H1 (cell line): ENCODE results near the gene ANGPTL5. TPM values are rescaled to one million over a fixed set of nuclear protein-coding genes. Genes with fewer than 3 reads are reported as not detected.

ENCODE experiments used
- CTCF ChIA-PET: fragments of 300-600 bp; sonication (Branson Sonifier 250); formaldehyde crosslinking; loops from one replicate; lab custom pipeline; 2021; ENCODE audit not compliant: partially characterized antibody; lab: Charles Lee
- POLR2A ChIA-PET: fragments of 300-600 bp; sonication (Branson Sonifier 250); formaldehyde crosslinking; loops from one replicate; lab custom pipeline; 2021; ENCODE audit warnings: inconsistent platforms; ENCODE audit not compliant: partially characterized antibody; lab: Charles Lee
- DNase-seq, 2 experiments: peaks; one replicate each; pipeline versions ENCODE4 v3.0.0 to v3.0.0-alpha.2; 2010 to 2022; ENCODE audit warnings: low spot score in 2 of 2, low read depth in 1 of 2, mixed read lengths in 1 of 2
- FAIRE-seq: peaks from 2 replicates; lab custom pipeline; 2011; peaks lifted over from hg19 to GRCh38; lab: Jason Lieb, UNC
- H2AFZ ChIP-seq: 2 replicates; pipeline ENCODE4 v1.8.1; 2012; ENCODE audit warnings: low read length, inconsistent platforms
- H2AK5ac ChIP-seq: 2 replicates; pipeline ENCODE4 v1.6.1; 2013; ENCODE audit warnings: low read depth, low read length
- H2BK120ac ChIP-seq: replicated peaks from 2 replicates; pipeline ENCODE3; 2013; ENCODE audit warnings: low read depth, low read length, inconsistent platforms
- H2BK12ac ChIP-seq: 2 replicates; pipeline ENCODE4 v1.6.1; 2013; ENCODE audit warnings: low read depth, low read length
- H2BK15ac ChIP-seq: 2 replicates; pipeline ENCODE4 v1.6.1; 2013; ENCODE audit warnings: low read length
- H2BK20ac ChIP-seq: 2 replicates; pipeline ENCODE4 v1.6.1; 2013; ENCODE audit warnings: low read length
- H2BK5ac ChIP-seq: 2 replicates; pipeline ENCODE4 v1.6.1; 2013; ENCODE audit warnings: low read depth, low read length
- H3K14ac ChIP-seq: 2 replicates; pipeline ENCODE4 v1.6.1; 2013; ENCODE audit warnings: inconsistent platforms; ENCODE audit not compliant: insufficient read length
- H3K18ac ChIP-seq: 2 replicates; pipeline ENCODE4 v1.6.1; 2013; ENCODE audit warnings: low read length; ENCODE audit errors: extremely low read depth
- H3K23ac ChIP-seq: 2 replicates; pipeline ENCODE4 v1.6.1; 2013; ENCODE audit warnings: inconsistent platforms; ENCODE audit not compliant: insufficient read length
- H3K23me2 ChIP-seq: 2 replicates; pipeline ENCODE4 v1.6.1; 2013; ENCODE audit warnings: low read depth, low read length
- H3K27ac ChIP-seq: 2 replicates; pipeline ENCODE4 v1.6.1; 2011; ENCODE audit warnings: low read depth, low read length, inconsistent platforms
- H3K27me3 ChIP-seq, 4 experiments: replicated peaks in 1 of 4; 1 replicate in 1 of 4; 2 replicates in 3 of 4; pipeline versions ENCODE4 v1.6.1 to v1.8.1; 2011 to 2013; ENCODE audit warnings: low read length in 3 of 4, mild to moderate bottlenecking in 3 of 4, inconsistent platforms in 2 of 4, mixed read lengths in 2 of 4, moderate library complexity in 1 of 4; ENCODE audit not compliant: control insufficient read depth in 3 of 4, insufficient read depth in 3 of 4; ENCODE audit errors: extremely low read depth in 1 of 4
- H3K36me3 ChIP-seq, 4 experiments: 2 replicates each; pipeline versions ENCODE4 v1.6.1 to v1.8.1; 2011 to 2013; ENCODE audit warnings: mild to moderate bottlenecking in 4 of 4, low read length in 3 of 4, moderate library complexity in 2 of 4, control low read depth in 1 of 4, inconsistent platforms in 1 of 4; ENCODE audit not compliant: insufficient read depth in 4 of 4, control insufficient read depth in 2 of 4
- H3K4ac ChIP-seq: replicated peaks from 2 replicates; pipeline ENCODE3; 2013; ENCODE audit warnings: low read length, low read depth, mixed read lengths, inconsistent platforms; ENCODE audit not compliant: insufficient read length
- H3K4me1 ChIP-seq, 4 experiments: replicated peaks in 1 of 4; 1 replicate in 1 of 4; 2 replicates in 3 of 4; pipeline versions ENCODE4 v1.6.1 to v1.8.1; 2011 to 2013; ENCODE audit warnings: low read length in 3 of 4, inconsistent platforms in 2 of 4, mixed read lengths in 1 of 4; ENCODE audit not compliant: insufficient read depth in 4 of 4, control insufficient read depth in 3 of 4
- H3K4me2 ChIP-seq, 2 experiments: 2 replicates each; pipeline versions ENCODE4 v1.6.1 to v1.8.1; 2011 to 2013; ENCODE audit warnings: low read depth in 2 of 2, low read length in 2 of 2, control low read depth in 1 of 2, inconsistent platforms in 1 of 2, mild to moderate bottlenecking in 1 of 2; ENCODE audit not compliant: insufficient read depth in 1 of 2
- H3K4me3 ChIP-seq, 4 experiments: fragments of 200-600, 300-600 bp in 1 of 4; sonication (generic), shearing (Covaris generic), sonication (Bioruptor Twin) in 1 of 4; 2 replicates each; pipeline versions ENCODE4 v1.5.1 to v1.8.1; 2011 to 2016; ENCODE audit warnings: low read length in 4 of 4, low read depth in 3 of 4, control low read depth in 2 of 4, inconsistent platforms in 2 of 4, mild to moderate bottlenecking in 2 of 4, mixed read lengths in 1 of 4, moderate library complexity in 1 of 4; ENCODE audit not compliant: insufficient read depth in 2 of 4; ENCODE audit errors: extremely low read depth in 1 of 4
- H3K56ac ChIP-seq: replicated peaks from 2 replicates; pipeline ENCODE3; 2013; ENCODE audit warnings: low read depth, mild to moderate bottlenecking, mixed read lengths, low read length, inconsistent platforms; ENCODE audit not compliant: insufficient read length
- H3K79me1 ChIP-seq: 2 replicates; pipeline ENCODE4 v1.6.1; 2013; ENCODE audit warnings: low read depth, low read length, control low read depth
- H3K79me2 ChIP-seq, 2 experiments: 2 replicates each; pipeline versions ENCODE4 v1.6.1 to v1.8.1; 2012 to 2013; ENCODE audit warnings: low read length in 2 of 2, mild to moderate bottlenecking in 2 of 2, inconsistent platforms in 1 of 2; ENCODE audit not compliant: insufficient read depth in 2 of 2, control insufficient read depth in 1 of 2
- H3K9ac ChIP-seq, 4 experiments: replicated peaks in 1 of 4; 1 replicate in 1 of 4; 2 replicates in 3 of 4; pipeline versions ENCODE4 v1.6.1 to v1.8.1; 2011 to 2013; ENCODE audit warnings: low read depth in 3 of 4, low read length in 3 of 4, control low read depth in 2 of 4, mild to moderate bottlenecking in 2 of 4, moderate library complexity in 2 of 4, inconsistent platforms in 1 of 4; ENCODE audit errors: extremely low read depth in 1 of 4
- H3K9me3 ChIP-seq, 2 experiments: 2 replicates each; pipeline versions ENCODE4 v1.6.1 to v1.8.1; 2012 to 2013; ENCODE audit warnings: mild to moderate bottlenecking in 2 of 2, moderate library complexity in 2 of 2, control low read depth in 1 of 2, inconsistent platforms in 1 of 2, low read depth in 1 of 2, low read length in 1 of 2, mixed read lengths in 1 of 2; ENCODE audit not compliant: insufficient read depth in 2 of 2
- H4K20me1 ChIP-seq, 2 experiments: replicated peaks in 1 of 2; 2 replicates each; pipeline versions ENCODE3 to v1.8.1; 2011 to 2013; ENCODE audit warnings: inconsistent platforms in 2 of 2, low read length in 2 of 2, mild to moderate bottlenecking in 1 of 2; ENCODE audit not compliant: insufficient read depth in 2 of 2, control insufficient read depth in 1 of 2
- H4K5ac ChIP-seq: 2 replicates; pipeline ENCODE4 v1.6.1; 2013; ENCODE audit warnings: low read length, low read depth, mixed read lengths, inconsistent platforms; ENCODE audit not compliant: insufficient read length
- H4K8ac ChIP-seq: 2 replicates; pipeline ENCODE4 v1.8.0; 2013; ENCODE audit warnings: mild to moderate bottlenecking, moderate library complexity, low read length, inconsistent platforms; ENCODE audit not compliant: insufficient read depth; ENCODE audit errors: extremely low read depth
- H4K91ac ChIP-seq: replicated peaks from 2 replicates; pipeline ENCODE3; 2013; ENCODE audit warnings: low read length, mixed read lengths, inconsistent platforms; ENCODE audit not compliant: insufficient read length
- ATF2 ChIP-seq: IDR thresholded peaks from 2 replicates; pipeline ENCODE4 v1.6.1; 2012; ENCODE audit warnings: low read length, inconsistent platforms
- ATF3 ChIP-seq: IDR thresholded peaks from 2 replicates; pipeline ENCODE4 v1.6.1; 2011; ENCODE audit warnings: low read depth, mild to moderate bottlenecking, low read length; ENCODE audit not compliant: insufficient read depth
- CHD2 ChIP-seq: IDR thresholded peaks from 2 replicates; pipeline ENCODE4 v1.6.1; 2012; ENCODE audit warnings: low read length, improper control_type of control experiment
- EGR1 ChIP-seq: IDR thresholded peaks from 2 replicates; pipeline ENCODE4 v1.6.1; 2011; ENCODE audit warnings: low read depth, low read length, borderline replicate concordance
- JUN ChIP-seq: IDR thresholded peaks from 2 replicates; pipeline ENCODE4 v1.6.1; 2011; ENCODE audit warnings: low read depth, mild to moderate bottlenecking, improper control_type of control experiment, low read length
- KDM4A ChIP-seq: IDR thresholded peaks from one replicate; pipeline ENCODE4 v1.7.1; 2012; ENCODE audit warnings: low read depth, mild to moderate bottlenecking, moderate library complexity, low read length, inconsistent platforms; ENCODE audit not compliant: severe bottlenecking
- MAFK ChIP-seq: IDR thresholded peaks from 2 replicates; pipeline ENCODE4 v1.6.1; 2012; ENCODE audit warnings: low read depth, mild to moderate bottlenecking, improper control_type of control experiment, low read length
- NRF1 ChIP-seq: IDR thresholded peaks from 2 replicates; pipeline ENCODE4 v1.6.1; 2011; ENCODE audit warnings: mild to moderate bottlenecking, low read depth, low read length, improper control_type of control experiment
- POLR2AphosphoS5 ChIP-seq: IDR thresholded peaks from 2 replicates; pipeline ENCODE4 v1.6.1; 2011; ENCODE audit warnings: low read depth, low read length
- RXRA ChIP-seq: IDR thresholded peaks from 2 replicates; pipeline ENCODE4 v1.6.1; 2011; ENCODE audit warnings: low read depth, mild to moderate bottlenecking, low read length, moderate library complexity; ENCODE audit not compliant: insufficient read depth
- USF2 ChIP-seq: IDR thresholded peaks from 2 replicates; pipeline ENCODE4 v1.6.1; 2011; ENCODE audit warnings: low read length, improper control_type of control experiment
- WGBS, 2 experiments: shearing (Covaris generic) in 1 of 2; methylation state at CpG; one replicate each; pipeline versions ENCODE4 v1.1.6 to v1.1.7; 2013 to 2015; ENCODE audit warnings: low lambda C conversion rate in 2 of 2, mixed read lengths in 2 of 2, inconsistent platforms in 1 of 2, low coverage in 1 of 2, missing lambda C conversion rate in 1 of 2; ENCODE audit not compliant: insufficient replicate concordance in 2 of 2, insufficient coverage in 1 of 2, insufficient read length in 1 of 2; ENCODE audit errors: extremely low coverage in 1 of 2, missing lambda C conversion rate in 1 of 2; 5-methylcytosine and 5-hydroxymethylcytosine counted together
- polyA plus RNA-seq, 7 experiments: library from polyadenylated mRNA; depleted of rRNA in 3 of 7; stranded (reverse) in 5 of 7; unstranded in 2 of 7; fragments of >200 nt in 5 of 7; fragments of 200-250 nt in 2 of 7; gene quantifications; 1 replicate in 5 of 7; 2 replicates in 1 of 7; 4 replicates in 1 of 7; pipeline versions ENCODE4 v1.2.1 to v1.2.3, GENCODE V29; 2011 to 2013; ENCODE audit warnings: missing spikeins in 2 of 7, mixed read lengths in 2 of 7
- total RNA-seq: library from RNA; stranded (reverse); fragmentation: NEBNext Ultra II Directional; extraction: Animal tissue kit (Norgen Biotek cat#: 25700); gene quantifications from 2 replicates; pipeline ENCODE4 v1.2.1, GENCODE V29; 2021

Gene ANGPTL5
- total and polyA plus RNA-seq, 2 of the 8 experiments (the other 6 are each of a cell fraction or from before 2014, with no cell fraction given), result not detected

GRCh38 chr11:101913656-101914055 lies 2.7 kb downstream of the ANGPTL5 start:
- Histone ChIP-seq H3K56ac (no peak overlapping the region), H2AFZ (no peak overlapping the region), H4K91ac (no peak overlapping the region), H2BK15ac (no peak overlapping the region), H4K8ac (no peak overlapping the region), H3K18ac (no peak overlapping the region), H2BK5ac (no peak overlapping the region), H3K23ac (no peak overlapping the region), H3K9ac (no peak overlapping the region), H3K23me2 (peaks cover 6% of the 10 kb centered on the region), H3K4me1 (peaks cover 0 to 3% (median 2%) of the 10 kb centered on the region in 4 experiments; a peak in 4 of 7 replicates), H2BK120ac (no peak overlapping the region), H3K79me2 (no peaks in the 10 kb centered on the region), H3K4ac (no peak overlapping the region), H3K4me3 (no peak overlapping the region), H4K5ac (no peak overlapping the region), H3K14ac (no peak overlapping the region), H4K20me1 (no peaks in the 10 kb centered on the region), H2BK12ac (no peak overlapping the region), H3K27ac (no peak overlapping the region), H2BK20ac (no peak overlapping the region), H2AK5ac (no peak overlapping the region), H3K27me3 (no peaks in the 10 kb centered on the region), H3K36me3 (no peaks in the 10 kb centered on the region), H3K9me3 (no peaks in the 10 kb centered on the region), H3K4me2 (no peak overlapping the region; a peak in 1 of 4 replicates), H3K79me1 (no peaks in the 10 kb centered on the region)
- DNase-seq, result no peak
- ChIA-PET POLR2A (no interaction called here), CTCF (interaction anchor here (0.9 to 2.4 kb wide), 5 partner anchors 11 to 456 kb away, joined by 3 to 8 read pairs (median 4); no protein-coding TSS in a partner anchor)
- no peak for FAIRE-seq
- WGBS, 2 experiments, result 82% methylated on average over 5 of the region's 5 CpGs; no CpG with 5 or more reads in 1 of the 2 experiments
- no peak for TF ChIP-seq USF2
- no peak for TF ChIP-seq ATF3
- no peak for TF ChIP-seq CHD2
- TF ChIP-seq KDM4A, result no peak
- TF ChIP-seq EGR1, result no peak
- TF ChIP-seq MAFK, result no peak
- no peak for TF ChIP-seq NRF1
- TF ChIP-seq ATF2, result no peak
- no peak for TF ChIP-seq RXRA
- no peak for TF ChIP-seq POLR2AphosphoS5
- TF ChIP-seq JUN, result no peak
